H1 (cell line): ENCODE results near the gene PRDM15. TPM values are rescaled to one million over a fixed set of nuclear protein-coding genes. Genes with fewer than 3 reads are reported as not detected.

Experiments
- ATF2 ChIP-seq: IDR thresholded peaks from 2 replicates; pipeline ENCODE4 v1.6.1; 2012; ENCODE audit warnings: low read length, inconsistent platforms
- NRF1 ChIP-seq: IDR thresholded peaks from 2 replicates; pipeline ENCODE4 v1.6.1; 2011; ENCODE audit warnings: mild to moderate bottlenecking, low read depth, low read length, improper control_type of control experiment
- RBBP5 ChIP-seq: IDR thresholded peaks from 2 replicates; pipeline ENCODE4 v1.7.1; 2012; ENCODE audit warnings: low read depth, mild to moderate bottlenecking, inconsistent platforms, low read length, moderate library complexity, borderline replicate concordance
- SRF ChIP-seq: IDR thresholded peaks from 2 replicates; pipeline ENCODE4 v1.6.1; 2011; ENCODE audit warnings: mild to moderate bottlenecking, low read depth, low read length, moderate library complexity
- polyA plus RNA-seq, 7 experiments: library from polyadenylated mRNA; depleted of rRNA in 3 of 7; stranded (reverse) in 5 of 7; unstranded in 2 of 7; fragments of >200 nt in 5 of 7; fragments of 200-250 nt in 2 of 7; gene quantifications; 1 replicate in 5 of 7; 2 replicates in 1 of 7; 4 replicates in 1 of 7; pipeline versions ENCODE4 v1.2.1 to v1.2.3, GENCODE V29; 2011 to 2013; ENCODE audit warnings: missing spikeins in 2 of 7, mixed read lengths in 2 of 7
- total RNA-seq: library from RNA; stranded (reverse); fragmentation: NEBNext Ultra II Directional; extraction: Animal tissue kit (Norgen Biotek cat#: 25700); gene quantifications from 2 replicates; pipeline ENCODE4 v1.2.1, GENCODE V29; 2021
- TF ChIP-seq, protein P1 (sequence below): fragments of 300-600 bp; sonication (generic); IDR thresholded peaks from 2 replicates; pipeline ENCODE4 v1.7.1; 2012; ENCODE audit warnings: low read length, moderate library complexity, mild to moderate bottlenecking, inconsistent platforms; ENCODE audit not compliant: insufficient replicate concordance

The PRDM15 gene
- total and polyA plus RNA-seq, 2 of the 8 experiments (the other 6 are each of a cell fraction or from before 2014, with no cell fraction given), result 9.7 to 10.5 TPM

DNA sequence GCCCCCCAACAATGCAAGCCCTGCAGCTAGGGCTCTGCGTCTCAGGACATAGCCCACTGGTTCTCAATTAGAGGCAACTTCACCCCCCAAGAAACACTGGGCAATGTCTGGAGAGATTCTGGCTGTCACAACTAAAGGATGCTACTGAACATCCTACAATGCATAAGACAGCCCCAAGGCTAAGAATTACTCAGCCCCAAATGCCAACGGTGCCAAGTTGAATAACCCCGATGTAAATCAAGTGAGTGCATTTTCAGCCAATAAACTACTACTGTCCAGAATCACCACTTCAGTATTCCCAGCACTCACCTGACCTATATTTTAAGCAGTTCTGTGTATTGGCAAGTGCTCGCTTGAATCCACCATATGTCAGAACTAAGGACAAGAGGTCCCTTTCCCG lies 119.2 kb downstream of the PRDM15 start (continued):
- TF ChIP-seq, protein P1, sequence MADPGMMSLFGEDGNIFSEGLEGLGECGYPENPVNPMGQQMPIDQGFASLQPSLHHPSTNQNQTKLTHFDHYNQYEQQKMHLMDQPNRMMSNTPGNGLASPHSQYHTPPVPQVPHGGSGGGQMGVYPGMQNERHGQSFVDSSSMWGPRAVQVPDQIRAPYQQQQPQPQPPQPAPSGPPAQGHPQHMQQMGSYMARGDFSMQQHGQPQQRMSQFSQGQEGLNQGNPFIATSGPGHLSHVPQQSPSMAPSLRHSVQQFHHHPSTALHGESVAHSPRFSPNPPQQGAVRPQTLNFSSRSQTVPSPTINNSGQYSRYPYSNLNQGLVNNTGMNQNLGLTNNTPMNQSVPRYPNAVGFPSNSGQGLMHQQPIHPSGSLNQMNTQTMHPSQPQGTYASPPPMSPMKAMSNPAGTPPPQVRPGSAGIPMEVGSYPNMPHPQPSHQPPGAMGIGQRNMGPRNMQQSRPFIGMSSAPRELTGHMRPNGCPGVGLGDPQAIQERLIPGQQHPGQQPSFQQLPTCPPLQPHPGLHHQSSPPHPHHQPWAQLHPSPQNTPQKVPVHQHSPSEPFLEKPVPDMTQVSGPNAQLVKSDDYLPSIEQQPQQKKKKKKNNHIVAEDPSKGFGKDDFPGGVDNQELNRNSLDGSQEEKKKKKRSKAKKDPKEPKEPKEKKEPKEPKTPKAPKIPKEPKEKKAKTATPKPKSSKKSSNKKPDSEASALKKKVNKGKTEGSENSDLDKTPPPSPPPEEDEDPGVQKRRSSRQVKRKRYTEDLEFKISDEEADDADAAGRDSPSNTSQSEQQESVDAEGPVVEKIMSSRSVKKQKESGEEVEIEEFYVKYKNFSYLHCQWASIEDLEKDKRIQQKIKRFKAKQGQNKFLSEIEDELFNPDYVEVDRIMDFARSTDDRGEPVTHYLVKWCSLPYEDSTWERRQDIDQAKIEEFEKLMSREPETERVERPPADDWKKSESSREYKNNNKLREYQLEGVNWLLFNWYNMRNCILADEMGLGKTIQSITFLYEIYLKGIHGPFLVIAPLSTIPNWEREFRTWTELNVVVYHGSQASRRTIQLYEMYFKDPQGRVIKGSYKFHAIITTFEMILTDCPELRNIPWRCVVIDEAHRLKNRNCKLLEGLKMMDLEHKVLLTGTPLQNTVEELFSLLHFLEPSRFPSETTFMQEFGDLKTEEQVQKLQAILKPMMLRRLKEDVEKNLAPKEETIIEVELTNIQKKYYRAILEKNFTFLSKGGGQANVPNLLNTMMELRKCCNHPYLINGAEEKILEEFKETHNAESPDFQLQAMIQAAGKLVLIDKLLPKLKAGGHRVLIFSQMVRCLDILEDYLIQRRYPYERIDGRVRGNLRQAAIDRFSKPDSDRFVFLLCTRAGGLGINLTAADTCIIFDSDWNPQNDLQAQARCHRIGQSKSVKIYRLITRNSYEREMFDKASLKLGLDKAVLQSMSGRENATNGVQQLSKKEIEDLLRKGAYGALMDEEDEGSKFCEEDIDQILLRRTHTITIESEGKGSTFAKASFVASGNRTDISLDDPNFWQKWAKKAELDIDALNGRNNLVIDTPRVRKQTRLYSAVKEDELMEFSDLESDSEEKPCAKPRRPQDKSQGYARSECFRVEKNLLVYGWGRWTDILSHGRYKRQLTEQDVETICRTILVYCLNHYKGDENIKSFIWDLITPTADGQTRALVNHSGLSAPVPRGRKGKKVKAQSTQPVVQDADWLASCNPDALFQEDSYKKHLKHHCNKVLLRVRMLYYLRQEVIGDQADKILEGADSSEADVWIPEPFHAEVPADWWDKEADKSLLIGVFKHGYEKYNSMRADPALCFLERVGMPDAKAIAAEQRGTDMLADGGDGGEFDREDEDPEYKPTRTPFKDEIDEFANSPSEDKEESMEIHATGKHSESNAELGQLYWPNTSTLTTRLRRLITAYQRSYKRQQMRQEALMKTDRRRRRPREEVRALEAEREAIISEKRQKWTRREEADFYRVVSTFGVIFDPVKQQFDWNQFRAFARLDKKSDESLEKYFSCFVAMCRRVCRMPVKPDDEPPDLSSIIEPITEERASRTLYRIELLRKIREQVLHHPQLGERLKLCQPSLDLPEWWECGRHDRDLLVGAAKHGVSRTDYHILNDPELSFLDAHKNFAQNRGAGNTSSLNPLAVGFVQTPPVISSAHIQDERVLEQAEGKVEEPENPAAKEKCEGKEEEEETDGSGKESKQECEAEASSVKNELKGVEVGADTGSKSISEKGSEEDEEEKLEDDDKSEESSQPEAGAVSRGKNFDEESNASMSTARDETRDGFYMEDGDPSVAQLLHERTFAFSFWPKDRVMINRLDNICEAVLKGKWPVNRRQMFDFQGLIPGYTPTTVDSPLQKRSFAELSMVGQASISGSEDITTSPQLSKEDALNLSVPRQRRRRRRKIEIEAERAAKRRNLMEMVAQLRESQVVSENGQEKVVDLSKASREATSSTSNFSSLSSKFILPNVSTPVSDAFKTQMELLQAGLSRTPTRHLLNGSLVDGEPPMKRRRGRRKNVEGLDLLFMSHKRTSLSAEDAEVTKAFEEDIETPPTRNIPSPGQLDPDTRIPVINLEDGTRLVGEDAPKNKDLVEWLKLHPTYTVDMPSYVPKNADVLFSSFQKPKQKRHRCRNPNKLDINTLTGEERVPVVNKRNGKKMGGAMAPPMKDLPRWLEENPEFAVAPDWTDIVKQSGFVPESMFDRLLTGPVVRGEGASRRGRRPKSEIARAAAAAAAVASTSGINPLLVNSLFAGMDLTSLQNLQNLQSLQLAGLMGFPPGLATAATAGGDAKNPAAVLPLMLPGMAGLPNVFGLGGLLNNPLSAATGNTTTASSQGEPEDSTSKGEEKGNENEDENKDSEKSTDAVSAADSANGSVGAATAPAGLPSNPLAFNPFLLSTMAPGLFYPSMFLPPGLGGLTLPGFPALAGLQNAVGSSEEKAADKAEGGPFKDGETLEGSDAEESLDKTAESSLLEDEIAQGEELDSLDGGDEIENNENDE, result no peak
- TF ChIP-seq NRF1 (no peak), RBBP5 (no peak), SRF (no peak), ATF2 (no peak)
